DMS79 (cell line): ENCODE measurements around the gene LIFR.
"Not testable (repeated sequence)": the region's sequence is repeated elsewhere in the genome, so short reads cannot be mapped to it uniquely, and the experiment has no call there.

Experiments used
- DNase-seq: peaks from one replicate; lab custom pipeline; 2025; lab: John Stamatoyannopoulos, UW

Gene LIFR

DNA sequence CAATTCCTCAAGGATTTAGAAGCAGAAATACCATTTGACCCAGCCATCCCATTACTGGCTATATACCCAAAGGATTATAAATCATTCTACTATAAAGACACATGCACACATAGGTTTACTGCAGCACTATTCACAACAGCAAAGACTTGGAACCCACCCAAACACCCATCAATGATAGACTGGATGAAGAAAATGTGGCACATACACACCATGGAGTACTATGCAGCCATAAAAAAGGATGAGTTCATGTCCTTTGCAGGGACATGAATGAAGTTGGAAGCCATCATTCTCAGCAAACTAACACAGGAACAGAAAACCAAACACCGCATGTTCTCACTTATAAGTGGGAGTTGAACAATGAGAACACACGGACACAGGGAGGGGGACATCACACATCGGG, 39.8 kb downstream of the LIFR start:
- DNase-seq = not testable (repeated sequence)

DNA sequence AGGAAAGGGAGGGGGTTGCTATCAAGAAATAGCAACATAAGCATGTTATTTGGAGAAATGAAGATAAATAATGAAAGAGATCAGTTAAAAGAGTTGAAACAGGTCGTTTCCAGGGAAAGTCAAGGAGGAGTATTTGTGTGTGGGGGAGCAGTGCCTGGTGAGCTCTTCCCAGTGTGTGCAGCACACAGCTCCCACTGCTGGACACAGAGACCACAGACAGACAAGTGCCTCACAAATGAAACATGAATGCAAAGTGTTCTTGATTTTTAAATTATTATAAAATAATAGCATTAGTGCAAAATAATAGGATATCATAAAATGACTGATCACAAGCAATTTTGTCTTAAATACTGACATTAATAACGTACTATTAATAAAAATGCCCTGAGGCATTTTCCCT, 40.8 kb downstream of the LIFR start:
- no peak for DNase-seq

DNA sequence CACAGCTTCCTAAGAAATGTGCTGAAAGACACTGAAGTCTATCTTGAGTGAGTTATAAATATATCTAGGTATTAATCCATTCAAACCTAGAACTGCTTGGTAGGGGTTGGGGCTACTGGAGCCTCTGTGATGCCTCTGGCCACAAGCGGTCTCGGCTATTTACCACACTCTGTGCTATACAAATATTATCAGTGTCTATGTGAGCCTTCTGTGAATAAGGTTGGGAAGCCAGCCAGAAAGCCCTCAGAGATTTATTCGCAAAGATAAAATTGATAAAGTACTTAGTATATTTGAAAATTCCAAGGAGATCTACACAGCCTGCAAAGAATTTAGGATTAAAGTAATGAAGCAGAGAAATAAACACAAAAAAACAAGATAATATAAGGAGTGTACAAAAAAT, 41.4 kb downstream of the LIFR start:
- DNase-seq = no peak

DNA sequence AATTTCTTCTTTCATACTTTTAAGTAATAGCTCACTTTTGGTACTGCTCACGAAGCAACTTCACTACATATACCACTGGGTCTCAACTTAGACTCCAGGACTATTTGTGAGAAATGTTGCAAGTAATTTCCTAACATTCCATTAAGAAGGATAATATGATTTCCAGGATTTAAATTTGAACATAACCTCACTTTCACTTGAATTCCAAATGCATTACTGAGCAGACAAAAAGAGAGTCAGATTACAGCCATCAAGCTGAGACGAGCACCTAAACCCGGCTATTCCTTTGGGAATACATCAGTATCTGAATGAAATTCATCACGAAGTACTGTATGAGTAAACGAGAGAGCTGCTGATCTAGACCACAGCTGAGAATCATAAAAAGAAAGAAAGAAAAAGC, 47.3 kb downstream of the LIFR start:
- DNase-seq = no peak

DNA sequence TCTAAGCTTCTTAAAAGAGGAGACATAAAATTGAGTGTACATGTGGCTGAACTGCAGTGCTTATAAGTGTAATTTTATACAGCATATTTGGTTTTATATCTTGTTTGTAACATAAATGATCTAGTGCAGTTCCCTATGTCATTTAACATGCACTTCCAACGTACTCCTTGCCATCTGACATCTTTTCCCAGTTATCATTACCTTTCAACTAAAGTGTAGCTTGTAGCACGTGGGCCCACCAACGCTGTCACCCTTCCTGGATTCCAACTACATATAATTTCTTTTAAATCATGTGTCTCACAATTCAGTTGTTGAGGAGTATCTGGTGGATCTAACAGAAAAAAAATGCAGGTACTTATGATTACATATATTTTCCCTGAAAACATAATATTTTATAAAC, 50.1 kb downstream of the LIFR start:
- no peak for DNase-seq

DNA sequence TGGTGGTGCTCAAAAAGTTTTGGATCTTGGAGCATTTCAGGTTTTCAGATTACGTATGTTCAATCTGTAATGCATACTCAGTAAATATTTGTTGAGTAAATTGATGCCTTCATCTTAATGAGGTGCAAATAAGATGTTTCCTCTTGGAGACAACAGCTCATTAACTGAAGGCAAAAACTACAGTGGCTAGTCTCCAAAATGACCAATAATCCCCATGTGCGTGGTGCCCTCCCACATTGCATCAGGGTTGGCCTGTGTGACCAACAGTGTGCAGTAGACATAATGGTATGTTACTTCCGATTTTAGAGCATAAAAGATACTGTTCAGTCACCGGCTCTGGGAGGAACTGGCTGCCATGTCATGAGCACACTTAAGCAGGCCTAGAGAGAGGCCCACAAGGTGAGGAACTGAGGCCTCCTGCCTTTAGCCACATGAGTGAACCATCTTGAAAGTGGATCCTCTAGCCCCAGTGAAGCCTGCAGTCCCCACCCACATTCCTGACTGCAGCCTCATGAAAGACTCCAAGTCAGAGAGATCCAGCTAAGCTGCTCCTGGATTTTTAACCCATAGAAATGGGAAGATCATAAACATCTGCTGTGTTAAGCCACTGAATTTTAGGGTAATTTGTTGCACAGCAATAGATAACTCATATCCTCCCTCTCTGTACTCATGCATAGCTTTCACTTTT, 55.7 kb downstream of the LIFR start:
- no peak for DNase-seq

DNA sequence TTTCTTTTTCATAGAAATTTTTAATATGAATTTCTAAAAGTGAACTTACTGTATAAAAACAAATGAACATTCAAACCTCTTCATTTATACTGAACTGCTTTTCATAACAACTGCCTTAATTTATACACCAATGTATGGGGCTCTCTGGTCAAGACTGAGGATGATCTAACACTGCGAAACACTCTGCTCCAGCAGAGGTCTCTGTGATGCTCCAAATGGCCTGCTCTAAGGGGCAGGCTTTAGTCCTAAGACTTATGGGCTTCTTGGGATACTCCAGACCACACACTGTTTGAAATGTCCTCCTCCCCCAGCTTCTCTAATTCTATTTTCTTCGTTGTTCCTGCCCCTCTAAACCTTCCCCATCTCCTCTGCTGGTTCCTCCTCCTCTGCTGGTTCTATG, 58.5 kb downstream of the LIFR start:
- DNase-seq = no peak

DNA sequence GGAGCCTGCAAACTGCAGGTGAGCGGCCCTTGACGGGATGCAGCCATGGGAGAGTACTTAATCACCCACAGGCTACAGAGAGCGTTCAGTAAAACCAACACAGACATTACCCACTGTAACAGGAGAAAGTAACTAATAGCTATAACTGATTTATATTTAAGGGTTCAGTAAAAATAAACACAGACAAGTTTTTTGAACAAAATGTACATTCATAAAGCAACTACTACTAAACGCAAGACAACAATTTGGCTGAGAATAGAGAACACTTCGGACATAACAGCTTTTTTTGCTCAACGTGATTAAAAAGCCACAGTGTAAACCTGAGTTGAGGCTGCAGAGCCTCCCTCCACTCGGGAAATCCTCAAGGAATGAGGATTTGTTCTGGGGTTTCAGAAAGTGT, 61.7 kb downstream of the LIFR start:
- peak; percentile 3 for DNase-seq

DNA sequence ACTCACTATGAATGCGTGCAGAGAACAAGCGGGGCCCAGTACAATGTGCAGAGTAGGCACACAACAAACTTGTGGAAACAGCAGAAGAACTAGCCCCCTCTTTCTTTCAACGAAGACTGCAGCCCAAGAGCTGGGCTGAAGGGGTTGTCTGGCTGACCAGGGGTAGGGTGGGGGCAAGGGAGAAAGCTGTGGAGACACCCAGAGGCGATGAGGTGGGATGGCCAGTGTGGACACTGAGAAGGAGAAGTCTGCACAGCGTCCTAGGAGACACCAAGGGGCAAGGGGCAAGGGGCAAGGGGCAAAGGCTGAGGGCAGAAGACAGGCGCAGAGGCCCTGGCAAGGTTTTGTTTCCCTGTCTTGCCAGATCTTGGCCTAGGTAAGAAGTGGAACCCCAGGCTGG, 62.3 kb downstream of the LIFR start:
- no peak for DNase-seq

DNA sequence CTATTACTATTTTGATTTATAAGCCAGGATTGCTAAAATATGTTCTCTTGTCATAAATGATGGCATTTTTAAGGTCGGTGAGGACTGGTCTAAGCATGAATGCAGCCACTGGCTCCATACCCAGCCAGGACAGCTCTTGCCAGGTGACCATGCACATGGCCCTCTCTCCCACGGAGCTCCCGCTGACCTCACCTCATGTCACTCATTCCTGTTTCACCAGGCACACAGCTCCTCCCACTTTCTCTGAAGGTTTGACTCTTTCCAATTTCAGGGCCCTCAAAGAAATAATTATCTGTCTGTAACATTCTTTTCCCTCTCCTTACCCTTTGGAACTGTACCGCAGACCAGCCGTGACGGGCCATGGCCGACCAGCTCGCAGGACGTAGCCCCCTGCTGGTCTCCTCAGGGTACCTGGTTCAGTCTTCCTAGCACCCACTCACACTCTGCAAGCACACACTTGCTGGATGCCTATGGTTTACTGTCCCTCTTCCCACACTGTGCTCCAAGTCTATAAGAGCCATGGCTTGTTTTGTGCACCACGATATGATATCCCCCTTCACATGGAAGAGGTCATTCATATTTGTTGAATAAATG, 72.5 kb downstream of the LIFR start:
- no peak for DNase-seq

DNA sequence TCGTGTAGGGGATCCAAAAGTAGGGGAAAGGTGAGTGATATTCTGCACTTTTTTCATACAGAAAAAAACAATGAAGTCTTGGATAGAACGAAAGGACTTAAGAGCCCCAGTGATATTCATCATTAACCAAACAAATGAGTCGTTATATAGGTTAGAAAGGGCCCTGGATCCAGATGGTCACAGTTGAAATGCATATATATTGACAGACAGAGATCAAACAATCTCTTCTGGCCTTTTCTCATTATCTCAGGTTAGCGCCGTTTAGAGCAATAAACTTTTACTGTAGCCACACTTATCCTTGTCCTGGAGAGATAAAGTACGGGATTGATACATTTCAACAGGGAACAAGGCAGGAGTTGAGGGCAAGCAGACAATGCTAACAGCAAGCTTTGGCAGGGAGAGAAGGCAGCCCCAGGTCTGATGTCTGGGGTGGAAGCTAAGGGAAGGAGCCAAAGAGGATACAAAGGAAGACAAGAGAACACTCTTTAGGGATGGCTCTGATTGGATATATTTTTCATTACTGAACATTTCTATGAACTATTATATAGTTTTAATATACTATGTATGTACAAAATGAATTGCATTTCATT, 77.0 kb downstream of the LIFR start:
- no peak for DNase-seq

DNA sequence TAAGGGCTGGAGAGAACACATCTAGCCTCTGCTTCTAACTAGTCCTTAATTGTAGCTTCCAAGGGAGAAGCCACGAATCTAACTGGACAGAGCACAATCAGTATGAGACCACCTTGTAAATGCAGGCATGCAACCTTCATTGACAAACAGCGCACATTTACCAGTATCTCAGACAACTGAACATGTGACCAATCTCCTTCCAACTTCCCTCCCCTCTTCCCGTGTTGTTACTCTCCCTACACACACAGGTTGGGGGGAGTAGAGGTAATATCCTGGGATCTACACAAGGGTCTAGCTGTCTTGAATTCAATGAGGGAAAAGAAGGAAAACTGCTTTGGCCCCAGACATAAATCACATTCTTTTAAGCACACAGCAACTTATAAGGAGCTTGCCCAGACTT, 77.6 kb downstream of the LIFR start:
- no peak for DNase-seq

DNA sequence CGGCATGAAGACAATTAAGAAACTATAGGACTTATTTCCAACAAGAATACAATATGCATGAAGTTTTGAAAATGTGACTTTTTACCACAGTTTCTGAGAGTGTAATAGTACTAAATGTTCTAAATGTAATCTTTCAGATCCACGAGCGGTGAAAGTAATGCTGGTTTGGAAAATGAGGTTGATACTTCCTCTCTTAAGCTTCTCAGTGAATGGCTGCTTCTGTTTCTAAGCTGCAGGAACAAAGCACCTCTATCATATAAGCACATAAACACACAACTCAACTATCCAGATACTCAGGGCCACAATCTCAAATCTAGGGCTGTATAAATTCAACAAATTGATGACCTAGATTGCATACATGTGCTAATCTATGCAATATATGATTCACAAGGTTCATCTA, 78.3 kb downstream of the LIFR start:
- no peak for DNase-seq

DNA sequence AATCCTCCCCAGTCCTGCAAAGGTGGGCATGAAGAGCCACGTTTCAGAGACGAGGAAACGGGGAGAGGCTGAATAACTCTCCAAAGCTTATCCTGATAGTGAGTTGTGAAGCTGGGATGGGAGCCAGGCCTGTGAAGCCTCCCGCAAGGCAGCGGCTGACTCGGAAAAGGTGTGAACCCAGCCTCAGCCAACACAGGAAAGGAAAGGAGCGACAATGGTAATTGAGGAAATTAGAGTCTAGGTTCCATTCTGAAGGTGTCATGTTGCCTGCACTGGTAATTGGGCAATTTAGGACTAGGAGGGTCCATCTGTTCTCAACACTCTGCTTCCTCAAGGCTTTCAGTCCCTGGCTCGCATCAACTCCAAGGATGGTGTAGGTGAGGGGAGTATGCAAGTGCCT, 83.4 kb downstream of the LIFR start:
- no peak for DNase-seq

DNA sequence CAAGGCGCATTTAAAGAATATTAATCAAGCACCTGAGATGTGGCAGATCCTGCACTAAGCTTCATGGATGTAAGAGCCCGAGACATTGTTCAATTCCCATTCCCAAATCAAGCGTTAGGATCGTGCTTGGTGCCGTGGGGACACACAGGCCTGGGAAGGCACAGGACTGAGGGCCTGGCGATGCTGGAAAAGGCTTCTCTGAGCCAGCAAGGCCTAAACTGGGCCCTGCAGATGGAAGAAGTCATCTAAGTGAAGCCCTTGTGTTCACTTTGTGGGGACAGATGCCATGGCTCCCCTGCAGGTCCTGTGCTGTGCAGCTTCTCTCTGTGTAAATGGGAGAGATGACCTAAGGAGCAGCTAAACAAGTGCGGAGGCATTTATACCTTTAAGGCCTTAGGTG, 83.9 kb downstream of the LIFR start:
- no peak for DNase-seq

DNA sequence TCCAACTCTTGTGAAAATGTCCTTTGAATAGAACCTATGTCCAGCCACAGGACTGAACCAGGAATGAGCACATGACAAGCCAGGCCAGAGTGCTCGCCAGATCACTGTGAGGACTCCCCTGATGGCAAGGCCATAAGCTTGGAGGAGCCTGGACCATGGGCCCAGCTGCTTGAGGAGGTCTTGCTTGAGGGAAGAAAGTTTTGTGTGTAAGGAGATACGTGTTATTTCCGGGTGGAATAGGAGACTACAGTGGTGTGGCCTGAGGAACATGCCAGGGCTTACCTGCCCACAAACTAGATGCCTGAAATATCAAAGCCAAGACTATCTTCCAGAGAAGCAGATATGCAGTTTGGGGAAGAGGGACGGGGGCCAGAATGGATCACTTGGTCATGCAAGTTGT, 84.7 kb downstream of the LIFR start:
- no peak for DNase-seq

DNA sequence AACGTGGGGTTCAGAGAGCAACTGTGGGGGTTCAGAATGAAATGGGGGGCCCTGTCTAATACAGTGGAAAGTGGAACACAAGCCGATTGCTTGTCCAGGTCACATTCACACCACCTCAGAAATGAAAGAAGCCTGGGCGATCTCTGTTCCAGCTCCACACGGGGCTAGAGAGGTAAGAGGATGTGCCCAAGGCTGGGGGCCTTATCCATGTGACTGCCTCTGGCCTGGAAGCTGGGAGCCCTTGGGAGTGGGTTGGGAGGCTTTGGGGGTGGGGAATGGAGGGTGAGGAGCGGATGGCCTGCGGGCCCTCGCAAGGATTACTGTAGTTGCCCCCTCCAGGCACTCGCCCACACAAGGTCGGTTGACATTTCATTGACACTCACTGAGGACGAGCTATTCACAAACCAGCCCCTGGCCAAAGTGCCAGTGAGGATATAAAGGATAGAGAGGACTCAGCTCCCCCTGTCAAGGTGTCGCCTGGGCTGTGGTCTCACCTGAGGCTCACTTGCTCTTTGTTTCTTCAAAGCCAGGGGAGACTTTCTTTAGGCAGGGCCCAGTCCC, 86.7 kb downstream of the LIFR start:
- no peak for DNase-seq

DNA sequence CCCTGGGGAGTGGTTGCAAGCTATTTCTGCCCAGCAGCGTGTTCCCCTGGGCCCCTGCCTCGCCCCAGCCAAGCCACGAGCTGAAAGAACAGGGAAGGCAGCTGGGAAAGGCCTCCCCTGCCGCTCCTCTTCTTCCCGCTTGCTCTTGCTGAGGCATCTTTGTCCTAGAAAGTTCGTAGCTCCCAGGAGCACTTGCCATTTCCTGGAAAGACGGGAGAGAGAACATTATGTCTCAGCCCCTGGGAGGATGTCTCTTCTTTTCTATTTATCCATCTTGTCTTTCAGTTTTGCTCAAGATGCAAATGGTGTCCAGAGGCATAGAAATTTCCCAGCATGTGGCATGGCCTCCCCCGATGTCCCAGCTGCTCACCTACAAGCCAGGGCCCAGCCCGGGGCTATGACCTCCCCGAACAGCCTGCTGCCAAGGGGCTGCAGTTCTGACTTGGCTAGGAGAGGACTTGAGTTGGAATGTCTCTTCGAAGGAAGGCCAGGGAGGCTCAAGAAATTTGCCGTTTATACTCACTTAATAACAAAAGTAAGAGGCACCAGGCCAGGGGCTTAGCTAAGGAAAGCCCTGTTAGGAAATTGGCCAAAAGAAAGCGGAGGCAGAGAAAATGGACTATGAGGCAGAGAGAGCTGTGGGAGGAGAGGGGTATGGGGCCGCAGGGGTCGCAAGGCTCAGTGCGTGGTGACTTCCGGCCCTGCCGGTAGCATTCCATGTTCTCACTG, 87.3 kb downstream of the LIFR start:
- DNase-seq = no peak

DNA sequence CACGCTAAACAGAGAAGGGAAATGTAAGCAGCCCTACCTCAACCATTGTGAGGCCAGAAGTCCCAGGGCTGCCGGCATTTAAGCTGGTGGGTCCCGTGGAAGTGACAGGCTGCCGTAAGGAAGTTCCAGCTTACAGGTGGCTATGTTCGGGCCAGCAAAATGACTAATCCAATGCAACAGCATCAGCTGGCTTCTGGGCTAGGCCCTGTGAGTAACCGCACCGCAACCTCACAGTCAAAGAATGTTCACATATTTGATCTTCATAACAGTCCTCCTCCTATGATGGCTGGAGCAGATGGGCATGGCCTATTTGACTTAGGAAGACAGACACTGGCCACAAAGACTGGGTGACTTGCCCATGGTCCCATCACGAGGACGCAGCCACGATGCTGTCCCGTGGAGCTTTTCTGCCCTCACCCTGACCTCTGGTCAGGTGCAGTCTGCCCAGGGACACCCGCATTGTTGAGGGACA, 88.2 kb downstream of the LIFR start:
- no peak for DNase-seq

DNA sequence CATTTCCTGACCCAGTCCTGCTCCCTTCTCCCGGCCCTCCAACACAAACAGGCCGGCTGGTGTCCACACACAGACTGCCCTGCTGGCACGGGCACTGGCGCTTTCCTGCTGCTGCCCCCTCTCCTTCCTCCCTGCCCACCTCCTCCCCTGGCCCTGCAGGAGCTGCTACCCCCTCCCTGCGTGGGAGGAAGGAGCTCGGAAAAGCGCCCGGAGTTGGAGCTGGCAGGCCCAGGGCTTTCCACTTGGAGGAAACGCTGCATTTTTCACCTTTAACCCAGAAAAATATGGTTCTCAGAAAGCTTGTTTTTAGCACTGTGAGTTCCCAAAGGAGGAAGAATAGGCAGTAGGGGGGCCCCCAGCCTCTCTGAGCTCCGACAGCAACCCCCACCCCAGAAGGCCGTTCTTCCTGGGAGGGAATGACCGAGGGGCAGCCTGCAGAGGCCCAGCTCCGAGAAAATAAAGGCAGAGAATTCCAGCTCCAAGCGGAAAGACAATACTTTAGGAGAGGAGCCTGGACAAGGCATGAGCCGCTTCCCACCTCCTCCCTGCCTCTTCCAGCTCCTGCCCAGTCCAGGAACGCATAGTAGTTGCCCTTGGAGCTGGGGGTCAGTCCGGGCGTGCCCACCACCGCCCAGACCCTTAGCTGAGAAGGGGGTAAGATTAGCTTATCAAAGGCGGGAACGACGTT, 88.9 kb downstream of the LIFR start:
- DNase-seq = no peak

DNA sequence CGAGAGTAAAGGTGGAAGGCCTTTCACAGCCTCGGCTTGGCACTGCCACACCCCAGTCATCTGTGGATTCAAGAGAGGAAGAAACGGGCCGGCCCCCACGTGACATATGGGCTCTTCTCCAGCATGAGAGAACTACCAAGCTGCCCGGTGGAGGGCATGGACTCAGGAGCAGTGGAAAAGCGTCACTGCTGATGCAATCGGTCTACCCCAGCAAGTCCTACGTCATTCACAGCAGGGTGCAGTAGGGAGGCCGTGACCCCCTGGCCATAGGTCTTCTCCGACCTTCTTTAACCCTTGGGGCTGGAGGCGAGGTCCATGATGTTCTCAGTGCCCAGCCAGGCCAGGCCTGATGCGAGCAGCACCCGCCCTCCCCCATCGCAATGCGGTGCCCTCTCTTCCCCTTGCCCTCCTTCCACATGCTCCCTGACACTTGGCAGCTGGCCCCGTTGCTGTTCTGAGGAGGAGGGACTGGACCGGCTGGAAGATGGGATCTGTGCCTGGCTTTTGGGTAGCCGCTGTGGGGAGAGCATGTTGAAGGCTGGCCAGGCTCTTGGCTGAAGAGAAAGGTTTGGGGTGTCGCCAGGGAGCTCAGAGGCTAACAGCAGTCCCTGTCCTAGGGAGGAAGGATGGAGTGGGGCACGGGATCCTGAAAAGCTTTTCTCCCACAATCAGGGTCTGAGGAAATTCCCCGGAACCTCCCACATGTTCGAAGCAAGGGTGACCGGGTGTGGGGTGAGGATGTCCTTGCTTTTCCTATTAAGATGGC, 89.8 kb downstream of the LIFR start:
- DNase-seq = no peak
